Neutrophil (primary cell): ENCODE data around the gene BRF1.

ENCODE experiments used
- H3K27ac ChIP-seq: fragments of 200-600 bp; sonication (generic); 2 replicates; pipeline ENCODE4 v1.5.1; 2016; ENCODE audit warnings: mild to moderate bottlenecking, moderate library complexity
- H3K27me3 ChIP-seq: fragments of 200-600 bp; sonication (generic); 2 replicates; pipeline ENCODE4 v1.6.0; 2016; ENCODE audit warnings: mild to moderate bottlenecking
- H3K36me3 ChIP-seq: fragments of 200-600 bp; sonication (generic); 2 replicates; pipeline ENCODE4 v1.5.1; 2017
- H3K4me1 ChIP-seq, 2 experiments: fragments of 200-600 bp in 1 of 2; sonication (generic) in 1 of 2; 1 replicate in 1 of 2; 2 replicates in 1 of 2; pipeline versions ENCODE4 v1.5.1 to v1.6.1; 2013 to 2016; ENCODE audit warnings: low read depth in 1 of 2, low read length in 1 of 2, mild to moderate bottlenecking in 1 of 2, moderate library complexity in 1 of 2; ENCODE audit not compliant: control insufficient read depth in 1 of 2, insufficient read depth in 1 of 2
- H3K4me3 ChIP-seq, 2 experiments: fragments of 200-600 bp in 1 of 2; sonication (generic) in 1 of 2; 1 replicate in 1 of 2; 2 replicates in 1 of 2; pipeline ENCODE4 v1.5.1; 2013 to 2016; ENCODE audit warnings: low read depth in 1 of 2, low read length in 1 of 2, mild to moderate bottlenecking in 1 of 2, moderate library complexity in 1 of 2
- H3K9me3 ChIP-seq: fragments of 200-600 bp; sonication (generic); 2 replicates; pipeline ENCODE4 v1.5.1; 2016
- CTCF ChIP-seq: fragments of 200-600 bp; sonication (generic); IDR thresholded peaks from 2 replicates; pipeline ENCODE4 v1.5.1; 2016; ENCODE audit warnings: antibody characterized with exemption

The BRF1 gene

GRCh38 chr14:105206873-105207272, 93.9 kb downstream of the BRF1 start:
- no peaks in the 10 kb centered on the region for H3K9me3 ChIP-seq
- peaks cover 4 to 7% of the 10 kb centered on the region in 2 experiments for H3K4me1 ChIP-seq
- H3K27ac ChIP-seq = no peak overlapping the region
- peaks cover 36% of the 10 kb centered on the region for H3K27me3 ChIP-seq
- no peak overlapping the region for H3K4me3 ChIP-seq
- H3K36me3 ChIP-seq = peaks cover 21% of the 10 kb centered on the region
- TF ChIP-seq CTCF = no peak

- H3K36me3 ChIP-seq = peaks cover 18% of the 10 kb centered on the region
- H3K27ac ChIP-seq = no peak overlapping the region
- no peaks in the 10 kb centered on the region for H3K9me3 ChIP-seq
- H3K4me1 ChIP-seq = peaks cover 11 to 16% of the 10 kb centered on the region in 2 experiments
- no peak for TF ChIP-seq CTCF
- no peak overlapping the region for H3K4me3 ChIP-seq
- peaks cover 47% of the 10 kb centered on the region for H3K27me3 ChIP-seq
These were observed 95.1 kb downstream of the BRF1 start for GRCh38 chr14:105205673-105206208.

- Histone ChIP-seq H3K36me3 (peaks cover 13% of the 10 kb centered on the region), H3K4me3 (no peak overlapping the region), H3K4me1 (peaks cover 11 to 16% of the 10 kb centered on the region in 2 experiments), H3K9me3 (no peaks in the 10 kb centered on the region), H3K27me3 (peaks cover 54% of the 10 kb centered on the region), H3K27ac (no peak overlapping the region)
- TF ChIP-seq CTCF = no peak
These were observed 95.7 kb downstream of the BRF1 start for GRCh38 chr14:105204931-105205672.

- TF ChIP-seq CTCF = no peak
- H3K9me3 ChIP-seq = no peaks in the 10 kb centered on the region
- peaks cover 61% of the 10 kb centered on the region for H3K27me3 ChIP-seq
- peaks cover 11 to 16% of the 10 kb centered on the region in 2 experiments for H3K4me1 ChIP-seq
- peaks cover 6% of the 10 kb centered on the region for H3K36me3 ChIP-seq
- H3K4me3 ChIP-seq = no peak overlapping the region
- H3K27ac ChIP-seq = no peak overlapping the region
These were observed 96.4 kb downstream of the BRF1 start for GRCh38 chr14:105204206-105204930.

GRCh38 chr14:105203701-105204100, 97.1 kb downstream of the BRF1 start:
- H3K4me1 ChIP-seq = peaks cover 11 to 16% of the 10 kb centered on the region in 2 experiments

More at GRCh38 chr14:105203701-105204100, 97.1 kb downstream of the BRF1 start:
- H3K4me3 ChIP-seq = no peak overlapping the region
- no peak overlapping the region for H3K27ac ChIP-seq
- no peaks in the 10 kb centered on the region for H3K36me3 ChIP-seq
- no peaks in the 10 kb centered on the region for H3K9me3 ChIP-seq
- peaks cover 68% of the 10 kb centered on the region for H3K27me3 ChIP-seq
- no peak for TF ChIP-seq CTCF
